ENCODE data around the gene PLXND1. TPM values are rescaled to one million over a fixed set of nuclear protein-coding genes. Genes with fewer than 3 reads are reported as not detected.

PLXND1 gene
- total RNA-seq, 1 donor from 2014 or later = 3.1 TPM

GRCh38 chr3:129582799-129583198 is 23.7 kb downstream of the PLXND1 start:
- no peak for ATAC-seq (ENCODE audit: low read depth)
- peak overlapping the region; percentile 22 for H3K27ac Mint-ChIP-seq

DNA sequence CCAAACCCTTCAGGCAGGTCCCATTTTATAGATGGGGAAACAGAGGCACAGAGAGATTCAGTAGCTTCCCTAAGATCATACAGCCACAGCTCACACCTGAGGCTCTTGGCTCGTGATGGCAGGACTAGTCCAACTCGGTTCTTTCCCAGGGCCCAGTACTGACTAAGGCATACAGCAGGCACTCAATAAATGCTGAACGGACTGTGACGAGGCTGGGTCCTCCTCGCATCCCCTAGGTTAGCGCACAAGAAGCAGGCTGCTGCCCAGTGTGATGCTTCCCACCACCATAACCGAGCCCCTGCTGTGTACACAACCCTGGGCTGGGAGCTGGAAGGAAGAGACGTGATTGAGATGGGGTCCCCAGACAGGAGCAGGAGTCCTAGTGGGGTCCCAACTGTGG is 24.9 kb downstream of the PLXND1 start:
- no peak overlapping the region for H3K27ac Mint-ChIP-seq
- H3K36me3 Mint-ChIP-seq (ENCODE audit: low read depth) = no peaks in the 10 kb centered on the region
- no peak overlapping the region for H3K4me3 Mint-ChIP-seq
- peaks cover 35% of the 10 kb centered on the region for H3K4me1 Mint-ChIP-seq
- no peaks in the 10 kb centered on the region for H3K9me3 Mint-ChIP-seq
- no peaks in the 10 kb centered on the region for H3K27me3 Mint-ChIP-seq
- ATAC-seq (ENCODE audit: low read depth) (no peak), DNase-seq (no peak)
- ChIA-PET POLR2A (no interaction called here), CTCF (no interaction called here)
- intact Hi-C loops (cut with micrococcal nuclease) = no loop called here
- TF ChIP-seq CTCF (IDR thresholded peaks at IDR 0.05) = no peak

More at GRCh38 chr3:129582799-129583198, 23.7 kb downstream of the PLXND1 start:
- Mint-ChIP-seq H3K4me1 (peaks cover 24% of the 10 kb centered on the region), H3K4me3 (no peak overlapping the region), H3K27me3 (no peaks in the 10 kb centered on the region), H3K36me3 (ENCODE audit: low read depth) (no peaks in the 10 kb centered on the region), H3K9me3 (no peaks in the 10 kb centered on the region)
- DNase-seq = no peak
- ChIA-PET POLR2A (no interaction called here), CTCF (no interaction called here)
- intact Hi-C loops (cut with micrococcal nuclease) = no loop called here
- no peak for TF ChIP-seq CTCF (IDR thresholded peaks at IDR 0.05)

- intact Hi-C loops (cut with micrococcal nuclease) = loop anchor here (2.0 to 5.0 kb wide), 3 partner anchors 47 to 303 kb away; partner anchors contain the start of genes HMCES and MBD4
- CTCF ChIA-PET = no interaction called here
- H3K4me3 Mint-ChIP-seq = no peak overlapping the region
These were observed 26.5 kb downstream of the PLXND1 start for GRCh38 chr3:129579991-129580390.

GRCh38 chr3:129577925-129578786 is 28.3 kb downstream of the PLXND1 start:
- ATAC-seq (ENCODE audit: low read depth) = peak; percentile 69
- Mint-ChIP-seq H3K4me1 (peaks cover 62% of the 10 kb centered on the region), H3K4me3 (peak overlapping the region; percentile 46), H3K9me3 (no peaks in the 10 kb centered on the region), H3K36me3 (ENCODE audit: low read depth) (no peaks in the 10 kb centered on the region), H3K27me3 (no peaks in the 10 kb centered on the region), H3K27ac (peak overlapping the region; percentile 53)
- ChIA-PET POLR2A (interaction anchor here (1.2 to 2.3 kb wide), 5 partner anchors 11 to 315 kb away, joined by 3 to 14 read pairs (median 5); partner anchors contain the start of gene TMCC1), CTCF (interaction anchor here (1.1 to 2.0 kb wide), 4 partner anchors 27 to 88 kb away, joined by 3 to 11 read pairs (median 4); no protein-coding TSS in a partner anchor)
- peak; percentile 53 for DNase-seq
- no peak for TF ChIP-seq CTCF (IDR thresholded peaks at IDR 0.05)
- intact Hi-C loops (cut with micrococcal nuclease) = loop anchor here (1.0 to 5.0 kb wide), 5 partner anchors 27 to 301 kb away; partner anchors contain the start of genes HMCES and MBD4

More at GRCh38 chr3:129579991-129580390, 26.5 kb downstream of the PLXND1 start:
- Mint-ChIP-seq H3K36me3 (ENCODE audit: low read depth) (no peaks in the 10 kb centered on the region), H3K4me1 (peaks cover 51% of the 10 kb centered on the region), H3K27me3 (no peaks in the 10 kb centered on the region), H3K9me3 (no peaks in the 10 kb centered on the region), H3K27ac (no peak overlapping the region)
- no peak for ATAC-seq (ENCODE audit: low read depth)
- POLR2A ChIA-PET = no interaction called here
- DNase-seq = no peak
- no peak for TF ChIP-seq CTCF (IDR thresholded peaks at IDR 0.05)

GRCh38 chr3:129577366-129577765 is 29.1 kb downstream of the PLXND1 start:
- H3K9me3 Mint-ChIP-seq = no peaks in the 10 kb centered on the region
- peak overlapping the region; percentile 86 for H3K27ac Mint-ChIP-seq
- POLR2A ChIA-PET = interaction anchor here (0.6 to 2.3 kb wide), 12 partner anchors 10 to 534 kb away, joined by 3 to 14 read pairs (median 4); partner anchors contain the start of genes IFT122, MBD4 and TMCC1
- intact Hi-C loops (cut with micrococcal nuclease) = loop anchor here (5.0 kb wide), 2 partner anchors 140 to 300 kb away; partner anchors contain the start of genes HMCES and MBD4
- H3K36me3 Mint-ChIP-seq (ENCODE audit: low read depth) = no peaks in the 10 kb centered on the region
- H3K27me3 Mint-ChIP-seq = no peaks in the 10 kb centered on the region
- ATAC-seq (ENCODE audit: low read depth) (no peak), DNase-seq (no peak)
- no peak overlapping the region for H3K4me3 Mint-ChIP-seq
- no peak for TF ChIP-seq CTCF (IDR thresholded peaks at IDR 0.05)
- H3K4me1 Mint-ChIP-seq = peaks cover 61% of the 10 kb centered on the region
- CTCF ChIA-PET = interaction anchor here (1.1 to 2.0 kb wide), 4 partner anchors 28 to 87 kb away, joined by 3 to 11 read pairs (median 4); no protein-coding TSS in a partner anchor
